Endothelial cell of umbilical vein (primary cell): ENCODE measurements around the gene TENM4.

Source experiments
- EZH2 ChIP-seq: IDR thresholded peaks from 2 replicates; pipeline ENCODE4 v1.6.1; 2012; ENCODE audit warnings: borderline replicate concordance, low read depth, mild to moderate bottlenecking, moderate library complexity, low read length, inconsistent platforms; ENCODE audit not compliant: severe bottlenecking
- JUN ChIP-seq: IDR thresholded peaks from 2 replicates; pipeline ENCODE4 v1.6.1; 2011; ENCODE audit warnings: borderline replicate concordance, low read depth; ENCODE audit not compliant: insufficient read length, insufficient read depth
- MYC ChIP-seq: IDR thresholded peaks from one replicate; pipeline ENCODE4 v1.6.1; 2011; ENCODE audit warnings: mild to moderate bottlenecking, low read depth, low read length
- POLR2A ChIP-seq: IDR thresholded peaks from 2 replicates; pipeline ENCODE4 v1.6.1; 2012; ENCODE audit warnings: low read depth, mild to moderate bottlenecking, control low read depth, low read length
- TF ChIP-seq, protein P1 (sequence below), 2 donors: IDR thresholded peaks; 1 replicate in 1 of 2; 2 replicates in 1 of 2; pipeline ENCODE4 v1.5.1; 2011; ENCODE audit warnings: low read length in 2 of 2, mild to moderate bottlenecking in 2 of 2, moderate library complexity in 2 of 2, control low read depth in 1 of 2, inconsistent platforms in 1 of 2, low read depth in 1 of 2; ENCODE audit not compliant: insufficient read depth in 1 of 2; ENCODE audit errors: extremely low read depth in 1 of 2
- TF ChIP-seq, protein P2 (sequence below): IDR thresholded peaks from 2 replicates; pipeline ENCODE4 v1.6.1; 2011; ENCODE audit not compliant: insufficient read depth, insufficient read length

DNA sequence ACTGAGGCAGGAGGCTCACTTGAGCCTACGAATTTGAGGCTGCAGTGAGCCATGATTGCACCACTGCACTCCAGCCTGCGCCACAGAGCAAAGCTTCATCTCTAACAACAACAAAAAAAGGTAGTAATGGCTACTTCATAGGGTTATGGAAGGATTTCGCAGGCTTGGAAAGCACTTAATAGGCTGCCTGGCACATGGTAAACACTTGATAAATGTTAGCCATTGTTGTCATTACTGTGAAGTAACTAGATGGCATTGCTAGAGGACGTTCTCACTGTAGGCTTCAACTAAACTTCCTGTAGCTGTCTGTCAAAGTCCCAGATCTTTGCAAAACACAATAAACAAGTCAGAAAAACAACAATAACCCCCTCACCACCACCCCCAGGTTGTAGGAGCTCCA lies 508.9 kb downstream of the TENM4 start:
- TF ChIP-seq, protein P1, sequence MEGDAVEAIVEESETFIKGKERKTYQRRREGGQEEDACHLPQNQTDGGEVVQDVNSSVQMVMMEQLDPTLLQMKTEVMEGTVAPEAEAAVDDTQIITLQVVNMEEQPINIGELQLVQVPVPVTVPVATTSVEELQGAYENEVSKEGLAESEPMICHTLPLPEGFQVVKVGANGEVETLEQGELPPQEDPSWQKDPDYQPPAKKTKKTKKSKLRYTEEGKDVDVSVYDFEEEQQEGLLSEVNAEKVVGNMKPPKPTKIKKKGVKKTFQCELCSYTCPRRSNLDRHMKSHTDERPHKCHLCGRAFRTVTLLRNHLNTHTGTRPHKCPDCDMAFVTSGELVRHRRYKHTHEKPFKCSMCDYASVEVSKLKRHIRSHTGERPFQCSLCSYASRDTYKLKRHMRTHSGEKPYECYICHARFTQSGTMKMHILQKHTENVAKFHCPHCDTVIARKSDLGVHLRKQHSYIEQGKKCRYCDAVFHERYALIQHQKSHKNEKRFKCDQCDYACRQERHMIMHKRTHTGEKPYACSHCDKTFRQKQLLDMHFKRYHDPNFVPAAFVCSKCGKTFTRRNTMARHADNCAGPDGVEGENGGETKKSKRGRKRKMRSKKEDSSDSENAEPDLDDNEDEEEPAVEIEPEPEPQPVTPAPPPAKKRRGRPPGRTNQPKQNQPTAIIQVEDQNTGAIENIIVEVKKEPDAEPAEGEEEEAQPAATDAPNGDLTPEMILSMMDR (IDR thresholded peaks at IDR 0.05; ENCODE audit: extremely low read depth in 1 of 2, insufficient read depth in 1 of 2, low read depth in 1 of 2, low read length in 2 of 2): no peak
- TF ChIP-seq, protein P2, sequence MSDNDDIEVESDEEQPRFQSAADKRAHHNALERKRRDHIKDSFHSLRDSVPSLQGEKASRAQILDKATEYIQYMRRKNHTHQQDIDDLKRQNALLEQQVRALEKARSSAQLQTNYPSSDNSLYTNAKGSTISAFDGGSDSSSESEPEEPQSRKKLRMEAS: no peak
- TF ChIP-seq POLR2A (no peak), JUN (no peak), MYC (no peak), EZH2 (no peak)
